HepG2 (cell line): Measurements from ENCODE around the gene TTC17. TPM values are rescaled to one million over a fixed set of nuclear protein-coding genes. Genes with fewer than 3 reads are reported as not detected.

ENCODE experiments used
- ATAC-seq: fragments of 200-7000 bp; cut with Tn5 transposase; 3 replicates; pipeline ENCODE4 v1.9.1; 2020; ENCODE audit warnings: mild to moderate bottlenecking, moderate library complexity
- BruUV-seq: library from RNA; stranded (reverse); fragments of 400-500 nt; replicated peaks from 2 replicates; lab custom pipeline; 2021; lab: Mats Ljungman, UMichigan
- CTCF ChIA-PET: fragments of 300-600 bp; formaldehyde crosslinking; extraction: SDS; loops from one replicate; lab custom pipeline; 2021; ENCODE audit warnings: low total read pairs, inconsistent platforms, low intra/inter-chr PET ratio; lab: Yijun Ruan, JAX
- POLR2A ChIA-PET: fragments of 350-600 bp; sonication (Branson Sonifier 250); formaldehyde crosslinking; loops from one replicate; lab custom pipeline; 2020; ENCODE audit warnings: antibody characterized with exemption, inconsistent platforms; lab: Yijun Ruan, JAX
- DNase-seq: peaks from one replicate; pipeline ENCODE4 v3.0.0-alpha.2; 2015; ENCODE audit warnings: low spot score
- FAIRE-seq: peaks from 3 replicates; lab custom pipeline; 2011; peaks lifted over from hg19 to GRCh38; lab: Jason Lieb, UNC
- H2AFZ ChIP-seq: one replicate; pipeline ENCODE4 v1.6.1; 2011; ENCODE audit warnings: low read length, inconsistent platforms
- H3K27ac ChIP-seq: fragments of 300-600 bp; 3 replicates; pipeline ENCODE4 v1.8.0; 2011; ENCODE audit warnings: mixed run types, mild to moderate bottlenecking, mixed read lengths, low read length, inconsistent platforms; ENCODE audit not compliant: insufficient read depth; ENCODE audit errors: extremely low read length
- H3K27me3 ChIP-seq, 2 experiments: fragments of 200-600 bp in 1 of 2; 2 replicates in 1 of 2; 3 replicates in 1 of 2; pipeline versions ENCODE4 v1.6.0 to v1.8.0; 2011; ENCODE audit warnings: low read length in 2 of 2, mild to moderate bottlenecking in 2 of 2, moderate library complexity in 2 of 2, inconsistent platforms in 1 of 2; ENCODE audit not compliant: insufficient read depth in 2 of 2, control insufficient read depth in 1 of 2
- H3K36me3 ChIP-seq, 2 experiments: fragments of 200-600 bp in 1 of 2; replicated peaks in 1 of 2; 2 replicates in 1 of 2; 3 replicates in 1 of 2; pipeline versions ENCODE4 v1.5.1 to v1.8.0; 2011; ENCODE audit warnings: low read length in 2 of 2, inconsistent platforms in 1 of 2; ENCODE audit not compliant: insufficient read depth in 2 of 2, control insufficient read depth in 1 of 2
- H3K4me1 ChIP-seq: 2 replicates; pipeline ENCODE4 v1.5.1; 2012; ENCODE audit warnings: low read length, inconsistent platforms; ENCODE audit not compliant: insufficient read depth
- H3K4me2 ChIP-seq: 2 replicates; pipeline ENCODE4 v1.6.0; 2011; ENCODE audit warnings: low read depth, low read length, inconsistent platforms
- H3K4me3 ChIP-seq, 3 experiments: fragments of 200-600 bp in 1 of 3; sonication (generic), shearing (Covaris generic) in 1 of 3; replicated peaks in 1 of 3; 2 replicates each; pipeline ENCODE4 v1.5.1; 2011 to 2016; ENCODE audit warnings: low read length in 3 of 3, inconsistent platforms in 2 of 3, low read depth in 2 of 3, mild to moderate bottlenecking in 2 of 3, control low read depth in 1 of 3, mixed read lengths in 1 of 3; ENCODE audit not compliant: insufficient read depth in 1 of 3
- H3K79me2 ChIP-seq: one replicate; pipeline ENCODE4 v1.6.1; 2011; ENCODE audit warnings: low read length, inconsistent platforms; ENCODE audit not compliant: insufficient read depth
- H3K9ac ChIP-seq: 2 replicates; pipeline ENCODE4 v1.6.0; 2011; ENCODE audit warnings: mild to moderate bottlenecking, low read depth, low read length, inconsistent platforms; ENCODE audit not compliant: insufficient read depth
- H3K9me3 ChIP-seq: 2 replicates; pipeline ENCODE4 v1.5.1; 2012; ENCODE audit warnings: mild to moderate bottlenecking, low read length
- H4K20me1 ChIP-seq: 2 replicates; pipeline ENCODE4 v1.6.0; 2011; ENCODE audit warnings: inconsistent platforms, mild to moderate bottlenecking, low read length, moderate library complexity; ENCODE audit not compliant: insufficient read depth
- CBX5 ChIP-seq: sonication (generic); formaldehyde crosslinking; IDR thresholded peaks from 2 replicates; pipeline ENCODE4 v1.4.0; 2020; ENCODE audit warnings: missing genetic modification reagents, borderline replicate concordance
- CENPT ChIP-seq: sonication (generic); formaldehyde crosslinking; IDR thresholded peaks from 2 replicates; pipeline ENCODE4 v1.8.0; 2022; ENCODE audit warnings: low read depth, mild to moderate bottlenecking, moderate library complexity, missing genetic modification reagents
- DMAP1 ChIP-seq: IDR thresholded peaks from 2 replicates; pipeline ENCODE4 v1.6.1; 2016
- HIVEP1 ChIP-seq: sonication (generic); formaldehyde crosslinking; IDR thresholded peaks from 2 replicates; pipeline ENCODE4 v1.4.0; 2020; ENCODE audit warnings: mild to moderate bottlenecking, missing genetic modification reagents
- ISX ChIP-seq: sonication (generic); formaldehyde crosslinking; conservative IDR thresholded peaks from 2 replicates; pipeline ENCODE4 v1.5.0; 2020; ENCODE audit warnings: missing genetic modification reagents
- KAT7 ChIP-seq: IDR thresholded peaks from 2 replicates; pipeline ENCODE4 v1.6.1; 2018; ENCODE audit warnings: borderline replicate concordance, missing compliant biosample characterization
- MBD4 ChIP-seq: IDR thresholded peaks from 2 replicates; pipeline ENCODE4 v1.6.1; 2012; ENCODE audit warnings: low read length, inconsistent platforms, borderline replicate concordance
- SP1 ChIP-seq, 2 experiments: fragments of 450-650 bp in 1 of 2; sonication (generic) in 1 of 2; formaldehyde crosslinking in 1 of 2; IDR thresholded peaks; 2 replicates each; pipeline versions ENCODE4 v1.4.0 to v1.6.1; 2016 to 2020; ENCODE audit warnings: missing genetic modification reagents in 1 of 2
- TBX2 ChIP-seq: sonication (generic); formaldehyde crosslinking; IDR thresholded peaks from 2 replicates; pipeline ENCODE4 v1.5.0; 2020; ENCODE audit warnings: missing genetic modification reagents, mild to moderate bottlenecking, borderline replicate concordance
- USF2 ChIP-seq, 2 experiments: sonication (generic) in 1 of 2; formaldehyde crosslinking in 1 of 2; IDR thresholded peaks; 2 replicates each; pipeline versions ENCODE4 v1.5.1 to v1.6.1; 2011 to 2020; ENCODE audit warnings: borderline replicate concordance in 1 of 2, low read depth in 1 of 2, low read length in 1 of 2, mild to moderate bottlenecking in 1 of 2, missing genetic modification reagents in 1 of 2, moderate library complexity in 1 of 2
- WGBS: methylation state at CpG from one replicate; pipeline ENCODE4 v1.1.6; 2017; ENCODE audit warnings: low lambda C conversion rate; 5-methylcytosine and 5-hydroxymethylcytosine counted together
- in situ Hi-C: cut with HindIII; loops from 2 replicates; pipeline ENCODE4 v1.10.0; 2017; ENCODE audit warnings: low pct_unique_long_range_greater_than_20kb; ENCODE audit not compliant: extremely low pct_ligation_motif_present
- intact Hi-C: fragments of 100-400 bp; cut with micrococcal nuclease; formaldehyde crosslinking; loops from one replicate; pipeline ENCODE4 v1.10.0; 2022; ENCODE audit not compliant: unreplicated experiment
- polyA plus RNA-seq, 8 experiments: library from polyadenylated mRNA; depleted of rRNA in 3 of 8; stranded (reverse) in 7 of 8; unstranded in 1 of 8; fragments of >200 nt; fragmentation: Illumina TruSeq in 4 of 8; extraction: Trizol in 4 of 8; gene quantifications; 2 replicates each; pipeline versions ENCODE4 v1.2.1 to v1.2.3, GENCODE V29; 2011 to 2016; ENCODE audit warnings: low read depth in 4 of 8, missing spikeins in 1 of 8, mixed read lengths in 1 of 8; ENCODE audit not compliant: insufficient read depth in 1 of 8
- total RNA-seq, 5 experiments: library from RNA; depleted of rRNA; stranded (reverse); fragments of >200 nt; fragmentation: Illumina TruSeq; extraction: Trizol; gene quantifications; 2 replicates each; pipeline ENCODE4 v1.2.3, GENCODE V29; 2016; ENCODE audit warnings: low read depth in 1 of 5
- TF ChIP-seq, protein P1 (sequence below): sonication (generic); formaldehyde crosslinking; IDR thresholded peaks from 2 replicates; pipeline ENCODE4 v1.4.0; 2020; ENCODE audit warnings: mild to moderate bottlenecking, low read depth, missing genetic modification reagents
- TF ChIP-seq, protein P2 (sequence below): sonication (generic); formaldehyde crosslinking; IDR thresholded peaks from one replicate; pipeline ENCODE4 v1.5.1; 2020; ENCODE audit warnings: mild to moderate bottlenecking, missing genetic modification reagents; ENCODE audit errors: not compliant biosample characterization

The TTC17 gene
- total and polyA plus RNA-seq, 2 of the 13 experiments (the other 11 are each of a cell fraction or from before 2014, with no cell fraction given), result 55.9 to 99.7 TPM

GRCh38 chr11:43458486-43458885 is 99.8 kb downstream of the TTC17 start:
- FAIRE-seq (no peak), DNase-seq (no peak), ATAC-seq (no peak)
- Histone ChIP-seq H3K27ac (no peak overlapping the region), H3K36me3 (peaks cover 9 to 38% of the 10 kb centered on the region in 2 experiments; a peak in 3 of 5 replicates), H3K79me2 (no peaks in the 10 kb centered on the region), H3K9me3 (no peaks in the 10 kb centered on the region), H3K27me3 (no peaks in the 10 kb centered on the region), H4K20me1 (no peaks in the 10 kb centered on the region), H3K4me2 (no peak overlapping the region), H3K9ac (no peak overlapping the region), H2AFZ (no peak overlapping the region), H3K4me1 (no peaks in the 10 kb centered on the region), H3K4me3 (no peak overlapping the region)
- BruUV-seq, result no TSS peak
- ChIA-PET CTCF (no interaction called here), POLR2A (no interaction called here)
- in situ Hi-C loops (no loop called here), intact Hi-C loops (no loop called here)
- WGBS, result 100% methylated on average over 2 of the region's 2 CpGs
- TF ChIP-seq SP1 (IDR thresholded peaks at IDR 0.05) (no peak), SP1 (CRISPR knock-in tag; IDR thresholded peaks at IDR 0.05) (no peak), CENPT (CRISPR knock-in tag) (no peak), MBD4 (no peak), CBX5 (CRISPR knock-in tag) (no peak), KAT7 (CRISPR knock-in tag) (no peak), TBX2 (no peak), ISX (no peak), DMAP1 (no peak), HIVEP1 (CRISPR knock-in tag) (no peak), USF2 (IDR thresholded peaks at IDR 0.05; ENCODE audit: low read depth, low read length) (no peak), USF2 (CRISPR knock-in tag; IDR thresholded peaks at IDR 0.05; ENCODE audit: borderline replicate concordance) (no peak)
- TF ChIP-seq, protein P1, sequence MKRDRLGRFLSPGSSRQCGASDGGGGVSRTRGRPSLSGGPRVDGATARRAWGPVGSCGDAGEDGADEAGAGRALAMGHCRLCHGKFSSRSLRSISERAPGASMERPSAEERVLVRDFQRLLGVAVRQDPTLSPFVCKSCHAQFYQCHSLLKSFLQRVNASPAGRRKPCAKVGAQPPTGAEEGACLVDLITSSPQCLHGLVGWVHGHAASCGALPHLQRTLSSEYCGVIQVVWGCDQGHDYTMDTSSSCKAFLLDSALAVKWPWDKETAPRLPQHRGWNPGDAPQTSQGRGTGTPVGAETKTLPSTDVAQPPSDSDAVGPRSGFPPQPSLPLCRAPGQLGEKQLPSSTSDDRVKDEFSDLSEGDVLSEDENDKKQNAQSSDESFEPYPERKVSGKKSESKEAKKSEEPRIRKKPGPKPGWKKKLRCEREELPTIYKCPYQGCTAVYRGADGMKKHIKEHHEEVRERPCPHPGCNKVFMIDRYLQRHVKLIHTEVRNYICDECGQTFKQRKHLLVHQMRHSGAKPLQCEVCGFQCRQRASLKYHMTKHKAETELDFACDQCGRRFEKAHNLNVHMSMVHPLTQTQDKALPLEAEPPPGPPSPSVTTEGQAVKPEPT, result no peak
- TF ChIP-seq, protein P2, sequence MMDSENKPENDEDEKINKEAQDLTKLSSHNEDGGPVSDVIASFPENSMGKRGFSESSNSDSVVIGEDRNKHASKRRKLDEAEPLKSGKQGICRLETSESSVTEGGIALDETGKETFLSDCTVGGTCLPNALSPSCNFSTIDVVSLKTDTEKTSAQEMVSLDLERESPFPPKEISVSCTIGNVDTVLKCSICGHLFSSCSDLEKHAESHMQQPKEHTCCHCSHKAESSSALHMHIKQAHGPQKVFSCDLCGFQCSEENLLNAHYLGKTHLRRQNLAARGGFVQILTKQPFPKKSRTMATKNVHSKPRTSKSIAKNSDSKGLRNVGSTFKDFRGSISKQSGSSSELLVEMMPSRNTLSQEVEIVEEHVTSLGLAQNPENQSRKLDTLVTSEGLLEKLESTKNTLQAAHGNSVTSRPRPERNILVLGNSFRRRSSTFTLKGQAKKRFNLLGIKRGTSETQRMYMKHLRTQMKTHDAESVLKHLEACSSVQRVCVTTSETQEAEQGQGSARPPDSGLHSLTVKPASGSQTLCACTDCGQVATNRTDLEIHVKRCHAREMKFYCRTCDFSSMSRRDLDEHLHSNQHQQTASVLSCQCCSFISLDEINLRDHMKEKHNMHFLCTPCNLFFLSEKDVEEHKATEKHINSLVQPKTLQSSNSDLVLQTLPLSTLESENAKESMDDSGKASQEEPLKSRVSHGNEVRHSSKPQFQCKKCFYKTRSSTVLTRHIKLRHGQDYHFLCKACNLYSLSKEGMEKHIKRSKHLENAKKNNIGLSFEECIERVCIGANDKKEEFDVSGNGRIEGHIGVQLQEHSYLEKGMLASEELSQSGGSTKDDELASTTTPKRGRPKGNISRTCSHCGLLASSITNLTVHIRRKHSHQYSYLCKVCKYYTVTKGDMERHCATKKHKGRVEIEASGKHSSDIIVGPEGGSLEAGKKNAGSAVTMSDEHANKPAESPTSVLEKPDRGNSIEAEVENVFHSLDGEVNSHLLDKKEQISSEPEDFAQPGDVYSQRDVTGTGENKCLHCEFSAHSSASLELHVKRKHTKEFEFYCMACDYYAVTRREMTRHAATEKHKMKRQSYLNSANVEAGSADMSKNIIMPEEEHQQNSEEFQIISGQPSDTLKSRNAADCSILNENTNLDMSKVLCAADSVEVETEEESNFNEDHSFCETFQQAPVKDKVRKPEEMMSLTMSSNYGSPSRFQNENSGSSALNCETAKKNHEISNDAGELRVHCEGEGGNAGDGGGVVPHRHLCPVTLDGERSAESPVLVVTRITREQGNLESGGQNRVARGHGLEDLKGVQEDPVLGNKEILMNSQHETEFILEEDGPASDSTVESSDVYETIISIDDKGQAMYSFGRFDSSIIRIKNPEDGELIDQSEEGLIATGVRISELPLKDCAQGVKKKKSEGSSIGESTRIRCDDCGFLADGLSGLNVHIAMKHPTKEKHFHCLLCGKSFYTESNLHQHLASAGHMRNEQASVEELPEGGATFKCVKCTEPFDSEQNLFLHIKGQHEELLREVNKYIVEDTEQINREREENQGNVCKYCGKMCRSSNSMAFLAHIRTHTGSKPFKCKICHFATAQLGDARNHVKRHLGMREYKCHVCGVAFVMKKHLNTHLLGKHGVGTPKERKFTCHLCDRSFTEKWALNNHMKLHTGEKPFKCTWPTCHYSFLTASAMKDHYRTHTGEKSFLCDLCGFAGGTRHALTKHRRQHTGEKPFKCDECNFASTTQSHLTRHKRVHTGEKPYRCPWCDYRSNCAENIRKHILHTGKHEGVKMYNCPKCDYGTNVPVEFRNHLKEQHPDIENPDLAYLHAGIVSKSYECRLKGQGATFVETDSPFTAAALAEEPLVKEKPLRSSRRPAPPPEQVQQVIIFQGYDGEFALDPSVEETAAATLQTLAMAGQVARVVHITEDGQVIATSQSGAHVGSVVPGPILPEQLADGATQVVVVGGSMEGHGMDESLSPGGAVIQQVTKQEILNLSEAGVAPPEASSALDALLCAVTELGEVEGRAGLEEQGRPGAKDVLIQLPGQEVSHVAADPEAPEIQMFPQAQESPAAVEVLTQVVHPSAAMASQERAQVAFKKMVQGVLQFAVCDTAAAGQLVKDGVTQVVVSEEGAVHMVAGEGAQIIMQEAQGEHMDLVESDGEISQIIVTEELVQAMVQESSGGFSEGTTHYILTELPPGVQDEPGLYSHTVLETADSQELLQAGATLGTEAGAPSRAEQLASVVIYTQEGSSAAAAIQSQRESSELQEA, result no peak
